ENCODE data around the gene PAQR5. TPM values are rescaled to one million over a fixed set of nuclear protein-coding genes. Genes with fewer than 3 reads are reported as not detected.

The PAQR5 gene
- total RNA-seq, 1 experiment from 2014 or later: 34.0 TPM

DNA sequence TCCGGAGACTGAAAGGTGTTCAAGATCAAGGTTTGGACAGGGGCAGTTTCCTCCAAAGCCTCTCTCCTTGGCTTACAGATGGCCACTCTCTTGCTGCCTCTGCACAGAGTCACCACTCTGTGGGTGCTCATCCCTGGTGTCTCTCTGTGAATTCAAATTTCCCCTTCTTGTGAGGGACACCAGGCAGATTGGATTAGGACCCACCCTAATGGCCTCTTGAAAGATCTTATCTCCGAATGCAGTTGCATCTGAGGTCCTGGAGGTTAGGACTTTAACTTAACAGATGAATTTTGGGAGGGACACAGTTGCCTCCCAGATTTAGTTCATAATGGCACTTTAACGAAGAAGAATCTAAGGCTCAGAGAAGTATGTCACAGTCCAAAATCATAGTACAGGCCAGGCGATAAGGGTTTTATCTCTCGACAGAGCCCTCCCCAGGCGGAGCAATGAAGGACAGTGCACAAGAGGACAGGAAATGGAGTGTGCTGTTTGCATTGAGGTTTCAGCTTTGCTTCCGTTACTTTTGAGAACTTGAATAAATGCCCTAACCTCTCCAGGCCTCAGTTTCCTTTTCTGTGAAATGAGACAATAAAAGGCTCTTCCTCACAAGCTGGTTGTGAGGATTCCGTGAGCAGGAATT lies 76.6 kb downstream of the PAQR5 start:
- ChIA-PET RAD21 (ENCODE audit: low non-redundant PET in 1 of 2, low total read pairs in 2 of 2, uncharacterized antibody in 2 of 2, unreplicated experiment in 2 of 2) (no interaction called here), POLR2A (no interaction called here), CTCF (no interaction called here)
- H3K9ac ChIP-seq (ENCODE audit: low read length): no peak overlapping the region
- DNase-seq (ENCODE audit: low read depth, low spot score): no peak
- H3K27me3 ChIP-seq (ENCODE audit: insufficient read depth, low read length): no peaks in the 10 kb centered on the region
- H3K27ac ChIP-seq (ENCODE audit: low read depth, low read length): no peak overlapping the region
- no peak overlapping the region for H2AFZ ChIP-seq (ENCODE audit: low read depth, low read length, poor library complexity, severe bottlenecking)
- H4K20me1 ChIP-seq (ENCODE audit: insufficient read depth): no peaks in the 10 kb centered on the region
- H3K4me3 ChIP-seq (replicated peaks in 1 of 2; ENCODE audit: low read depth in 1 of 2, low read length in 2 of 2): no peak overlapping the region
- TF ChIP-seq, protein P1, sequence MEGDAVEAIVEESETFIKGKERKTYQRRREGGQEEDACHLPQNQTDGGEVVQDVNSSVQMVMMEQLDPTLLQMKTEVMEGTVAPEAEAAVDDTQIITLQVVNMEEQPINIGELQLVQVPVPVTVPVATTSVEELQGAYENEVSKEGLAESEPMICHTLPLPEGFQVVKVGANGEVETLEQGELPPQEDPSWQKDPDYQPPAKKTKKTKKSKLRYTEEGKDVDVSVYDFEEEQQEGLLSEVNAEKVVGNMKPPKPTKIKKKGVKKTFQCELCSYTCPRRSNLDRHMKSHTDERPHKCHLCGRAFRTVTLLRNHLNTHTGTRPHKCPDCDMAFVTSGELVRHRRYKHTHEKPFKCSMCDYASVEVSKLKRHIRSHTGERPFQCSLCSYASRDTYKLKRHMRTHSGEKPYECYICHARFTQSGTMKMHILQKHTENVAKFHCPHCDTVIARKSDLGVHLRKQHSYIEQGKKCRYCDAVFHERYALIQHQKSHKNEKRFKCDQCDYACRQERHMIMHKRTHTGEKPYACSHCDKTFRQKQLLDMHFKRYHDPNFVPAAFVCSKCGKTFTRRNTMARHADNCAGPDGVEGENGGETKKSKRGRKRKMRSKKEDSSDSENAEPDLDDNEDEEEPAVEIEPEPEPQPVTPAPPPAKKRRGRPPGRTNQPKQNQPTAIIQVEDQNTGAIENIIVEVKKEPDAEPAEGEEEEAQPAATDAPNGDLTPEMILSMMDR (IDR thresholded peaks at IDR 0.05 in 2 of 3, conservative IDR thresholded peaks at IDR 0.05 in 1 of 3; ENCODE audit: borderline replicate concordance in 1 of 3, insufficient read depth in 1 of 3, low read depth in 2 of 3, low read length in 2 of 3): no peak
- TF ChIP-seq SRF (IDR thresholded peaks at IDR 0.05; ENCODE audit: low read depth): no peak
- no peak for TF ChIP-seq JUND (IDR thresholded peaks at IDR 0.05)
- no peak for TF ChIP-seq SIN3A (IDR thresholded peaks at IDR 0.05; ENCODE audit: low read depth)
- ATAC-seq: no peak
- no TSS peak for BruUV-seq (replicated peaks)
- H3K4me2 ChIP-seq (ENCODE audit: low read length): no peak overlapping the region
- intact Hi-C loops (cut with micrococcal nuclease): no loop called here
- H3K79me2 ChIP-seq (ENCODE audit: insufficient read depth, low read length): no peaks in the 10 kb centered on the region
- no peaks in the 10 kb centered on the region for H3K9me3 ChIP-seq (ENCODE audit: control insufficient read depth in 1 of 2, insufficient read depth in 1 of 2, low read depth in 1 of 2, low read length in 2 of 2)
- no peaks in the 10 kb centered on the region; a peak in 1 of 4 replicates for H3K36me3 ChIP-seq (ENCODE audit: control insufficient read depth in 1 of 2, insufficient read depth in 2 of 2, low read length in 2 of 2)
- H3K9me2 ChIP-seq (ENCODE audit: insufficient read depth): no peaks in the 10 kb centered on the region; the same call in 1 of the 2 replicates
- no peaks in the 10 kb centered on the region for H3K4me1 ChIP-seq (ENCODE audit: control insufficient read depth in 1 of 2, insufficient read depth in 2 of 2, low read length in 2 of 2)

DNA sequence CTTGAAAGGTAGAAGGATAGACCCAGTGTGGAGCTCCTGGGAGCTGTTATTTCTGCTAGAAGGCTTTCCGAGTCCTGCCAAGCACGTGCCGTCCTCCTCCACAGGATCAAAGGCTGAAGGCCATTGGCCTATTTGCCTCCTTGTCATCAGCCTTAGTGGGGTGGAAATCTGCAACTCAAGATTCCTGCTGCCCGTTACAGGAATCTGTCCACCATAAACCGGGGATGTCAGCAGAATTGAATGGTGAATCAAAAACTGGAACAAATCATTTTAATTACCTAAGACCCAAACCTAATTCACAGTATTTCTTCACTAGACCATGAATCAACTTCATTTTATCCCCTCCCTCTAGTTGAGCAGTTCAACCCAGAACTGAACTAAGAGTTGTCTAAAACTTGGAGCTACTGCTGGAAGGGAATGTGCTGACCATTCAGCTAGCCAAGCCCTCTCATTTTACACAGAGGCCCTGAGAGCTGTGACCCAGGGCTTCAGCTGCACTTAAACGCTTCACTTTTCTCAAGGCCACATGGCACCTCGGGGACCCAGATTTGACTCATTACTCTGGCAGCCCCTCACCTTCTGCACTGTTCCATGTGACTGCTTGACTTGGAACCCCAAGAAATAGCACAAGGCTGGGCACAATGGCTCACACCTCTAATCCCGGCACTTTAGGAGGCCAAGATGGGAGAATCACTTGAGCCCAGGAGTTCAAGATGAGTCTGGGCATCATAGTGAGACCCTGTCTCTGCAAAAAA lies 78.7 kb downstream of the PAQR5 start:
- BruUV-seq (replicated peaks): no TSS peak
- TF ChIP-seq SP1 (IDR thresholded peaks at IDR 0.05; ENCODE audit: low read depth): no peak
- no peak for TF ChIP-seq SIN3A (IDR thresholded peaks at IDR 0.05; ENCODE audit: low read depth)
- no peak for TF ChIP-seq EGR1 (IDR thresholded peaks at IDR 0.05; ENCODE audit: low read depth)
- no peak for TF ChIP-seq ELF1 (IDR thresholded peaks at IDR 0.05; ENCODE audit: borderline replicate concordance, low read depth)
- TF ChIP-seq, protein P2, sequence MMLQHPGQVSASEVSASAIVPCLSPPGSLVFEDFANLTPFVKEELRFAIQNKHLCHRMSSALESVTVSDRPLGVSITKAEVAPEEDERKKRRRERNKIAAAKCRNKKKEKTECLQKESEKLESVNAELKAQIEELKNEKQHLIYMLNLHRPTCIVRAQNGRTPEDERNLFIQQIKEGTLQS (IDR thresholded peaks at IDR 0.05): no peak
- no peak for TF ChIP-seq POLR2AphosphoS5 (IDR thresholded peaks at IDR 0.05; ENCODE audit: low read depth, low read length)
- TF ChIP-seq, protein P3, sequence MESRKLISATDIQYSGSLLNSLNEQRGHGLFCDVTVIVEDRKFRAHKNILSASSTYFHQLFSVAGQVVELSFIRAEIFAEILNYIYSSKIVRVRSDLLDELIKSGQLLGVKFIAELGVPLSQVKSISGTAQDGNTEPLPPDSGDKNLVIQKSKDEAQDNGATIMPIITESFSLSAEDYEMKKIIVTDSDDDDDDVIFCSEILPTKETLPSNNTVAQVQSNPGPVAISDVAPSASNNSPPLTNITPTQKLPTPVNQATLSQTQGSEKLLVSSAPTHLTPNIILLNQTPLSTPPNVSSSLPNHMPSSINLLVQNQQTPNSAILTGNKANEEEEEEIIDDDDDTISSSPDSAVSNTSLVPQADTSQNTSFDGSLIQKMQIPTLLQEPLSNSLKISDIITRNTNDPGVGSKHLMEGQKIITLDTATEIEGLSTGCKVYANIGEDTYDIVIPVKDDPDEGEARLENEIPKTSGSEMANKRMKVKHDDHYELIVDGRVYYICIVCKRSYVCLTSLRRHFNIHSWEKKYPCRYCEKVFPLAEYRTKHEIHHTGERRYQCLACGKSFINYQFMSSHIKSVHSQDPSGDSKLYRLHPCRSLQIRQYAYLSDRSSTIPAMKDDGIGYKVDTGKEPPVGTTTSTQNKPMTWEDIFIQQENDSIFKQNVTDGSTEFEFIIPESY (IDR thresholded peaks at IDR 0.05; ENCODE audit: extremely low read depth, insufficient replicate concordance, low read length): no peak
- TF ChIP-seq POLR2A (IDR thresholded peaks at IDR 0.05; ENCODE audit: borderline replicate concordance, extremely low read depth, insufficient read depth, insufficient read length): no peak
- TF ChIP-seq FOSL1 (IDR thresholded peaks at IDR 0.05; ENCODE audit: low read depth): no peak
- TF ChIP-seq EZH2phosphoT487 (IDR thresholded peaks at IDR 0.05; ENCODE audit: borderline replicate concordance): no peak

More for the DNA sequence above, 78.7 kb downstream of the PAQR5 start:
- no peak overlapping the region for H3K9ac ChIP-seq (ENCODE audit: low read length)
- ChIA-PET POLR2A (no interaction called here), CTCF (no interaction called here), RAD21 (ENCODE audit: low non-redundant PET in 1 of 2, low total read pairs in 2 of 2, uncharacterized antibody in 2 of 2, unreplicated experiment in 2 of 2) (no interaction called here)
- DNase-seq (ENCODE audit: low read depth, low spot score): no peak
- no peaks in the 10 kb centered on the region for H4K20me1 ChIP-seq (ENCODE audit: insufficient read depth)
- H3K36me3 ChIP-seq (ENCODE audit: control insufficient read depth in 1 of 2, insufficient read depth in 2 of 2, low read length in 2 of 2): no peaks in the 10 kb centered on the region; a peak in 1 of 4 replicates
- H3K4me3 ChIP-seq (replicated peaks in 1 of 2; ENCODE audit: low read depth in 1 of 2, low read length in 2 of 2): no peak overlapping the region
- no peak overlapping the region for H3K27ac ChIP-seq (ENCODE audit: low read depth, low read length)
- H3K4me1 ChIP-seq (ENCODE audit: control insufficient read depth in 1 of 2, insufficient read depth in 2 of 2, low read length in 2 of 2): no peaks in the 10 kb centered on the region
- H3K9me3 ChIP-seq (ENCODE audit: control insufficient read depth in 1 of 2, insufficient read depth in 1 of 2, low read depth in 1 of 2, low read length in 2 of 2): no peaks in the 10 kb centered on the region
- no peak for ATAC-seq
- no peaks in the 10 kb centered on the region for H3K9me2 ChIP-seq (ENCODE audit: insufficient read depth)
- no peaks in the 10 kb centered on the region for H3K79me2 ChIP-seq (ENCODE audit: insufficient read depth, low read length)
- intact Hi-C loops (cut with micrococcal nuclease): no loop called here
- H3K27me3 ChIP-seq (ENCODE audit: insufficient read depth, low read length): no peaks in the 10 kb centered on the region
- no peak overlapping the region for H3K4me2 ChIP-seq (ENCODE audit: low read length)
- no peak overlapping the region for H2AFZ ChIP-seq (ENCODE audit: low read depth, low read length, poor library complexity, severe bottlenecking)

All from HCT116 (cell line).